ENCODE data around the gene SPC25. TPM values are rescaled to one million over a fixed set of nuclear protein-coding genes. Genes with fewer than 3 reads are reported as not detected.

SPC25 gene
- total and polyA plus RNA-seq, 9 of the 15 experiments (the other 6 are each of a cell fraction or from before 2014, with no cell fraction given), result 44.8 to 100 (median 75.0) TPM

DNA sequence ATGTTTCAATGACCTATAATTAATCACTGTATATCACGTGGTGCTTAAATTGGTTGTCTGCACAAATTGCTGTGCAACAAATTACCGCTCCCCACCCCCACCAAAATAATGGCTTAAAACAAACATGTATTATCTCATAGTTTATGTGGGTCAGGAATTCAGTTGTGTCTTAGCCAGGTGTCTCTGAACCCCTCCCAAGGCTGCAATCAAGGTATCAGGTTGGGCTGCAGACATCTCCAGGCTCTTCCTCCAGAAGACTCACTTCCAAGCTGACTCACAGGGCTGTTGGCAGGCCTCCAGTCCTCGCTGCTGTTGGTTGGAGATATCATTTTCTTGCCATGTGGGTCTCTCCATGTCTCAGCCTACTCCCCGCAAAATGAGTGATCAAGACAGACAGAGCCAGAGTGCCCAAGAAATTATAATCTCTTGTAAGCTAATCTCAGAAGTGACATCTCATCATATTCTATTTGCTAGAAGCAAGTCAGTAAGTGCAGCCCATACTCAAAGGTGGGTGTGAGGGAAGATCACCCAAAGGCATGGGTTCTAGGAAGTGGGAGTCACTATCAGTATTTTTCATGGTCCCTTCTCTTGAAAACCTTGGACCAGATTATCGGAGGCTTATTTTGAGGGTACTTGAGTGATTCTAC lies 38.4 kb downstream of the SPC25 start (continued):
- TF ChIP-seq SAFB2 (IDR thresholded peaks at IDR 0.05; ENCODE audit: borderline replicate concordance, low read depth, low read length, severe bottlenecking) (no peak), KLF16 (IDR thresholded peaks at IDR 0.05) (peak; percentile 91), GATA2 (CRISPR knock-in tag; IDR thresholded peaks at IDR 0.05) (peak; percentile 92), EHMT2 (IDR thresholded peaks at IDR 0.05) (peak; percentile 88), L3MBTL2 (IDR thresholded peaks at IDR 0.05) (peak; percentile 90), RAD21 (CRISPR knock-in tag; conservative IDR thresholded peaks at IDR 0.05 in 1 of 2, IDR thresholded peaks at IDR 0.05 in 1 of 2) (peak in 1 of 2 experiments; percentile 39; a peak in 2 of 4 replicates), ZNF354B (CRISPR knock-in tag; IDR thresholded peaks at IDR 0.05) (0 out of 2 replicates have a peak, but pooled peaks have one; percentile 32), CHD2 (IDR thresholded peaks at IDR 0.05; ENCODE audit: low read depth, low read length) (0 out of 2 replicates have a peak, but pooled peaks have one; percentile 17), TRIM24 (IDR thresholded peaks at IDR 0.05) (peak; percentile 89 to 95)
- TF ChIP-seq, protein P1, sequence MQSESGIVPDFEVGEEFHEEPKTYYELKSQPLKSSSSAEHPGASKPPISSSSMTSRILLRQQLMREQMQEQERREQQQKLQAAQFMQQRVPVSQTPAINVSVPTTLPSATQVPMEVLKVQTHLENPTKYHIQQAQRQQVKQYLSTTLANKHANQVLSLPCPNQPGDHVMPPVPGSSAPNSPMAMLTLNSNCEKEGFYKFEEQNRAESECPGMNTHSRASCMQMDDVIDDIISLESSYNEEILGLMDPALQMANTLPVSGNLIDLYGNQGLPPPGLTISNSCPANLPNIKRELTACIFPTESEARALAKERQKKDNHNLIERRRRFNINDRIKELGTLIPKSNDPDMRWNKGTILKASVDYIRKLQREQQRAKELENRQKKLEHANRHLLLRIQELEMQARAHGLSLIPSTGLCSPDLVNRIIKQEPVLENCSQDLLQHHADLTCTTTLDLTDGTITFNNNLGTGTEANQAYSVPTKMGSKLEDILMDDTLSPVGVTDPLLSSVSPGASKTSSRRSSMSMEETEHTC (IDR thresholded peaks at IDR 0.05), result 0 out of 2 replicates have a peak, but pooled peaks have one; percentile 40
- TF ChIP-seq, protein P2, sequence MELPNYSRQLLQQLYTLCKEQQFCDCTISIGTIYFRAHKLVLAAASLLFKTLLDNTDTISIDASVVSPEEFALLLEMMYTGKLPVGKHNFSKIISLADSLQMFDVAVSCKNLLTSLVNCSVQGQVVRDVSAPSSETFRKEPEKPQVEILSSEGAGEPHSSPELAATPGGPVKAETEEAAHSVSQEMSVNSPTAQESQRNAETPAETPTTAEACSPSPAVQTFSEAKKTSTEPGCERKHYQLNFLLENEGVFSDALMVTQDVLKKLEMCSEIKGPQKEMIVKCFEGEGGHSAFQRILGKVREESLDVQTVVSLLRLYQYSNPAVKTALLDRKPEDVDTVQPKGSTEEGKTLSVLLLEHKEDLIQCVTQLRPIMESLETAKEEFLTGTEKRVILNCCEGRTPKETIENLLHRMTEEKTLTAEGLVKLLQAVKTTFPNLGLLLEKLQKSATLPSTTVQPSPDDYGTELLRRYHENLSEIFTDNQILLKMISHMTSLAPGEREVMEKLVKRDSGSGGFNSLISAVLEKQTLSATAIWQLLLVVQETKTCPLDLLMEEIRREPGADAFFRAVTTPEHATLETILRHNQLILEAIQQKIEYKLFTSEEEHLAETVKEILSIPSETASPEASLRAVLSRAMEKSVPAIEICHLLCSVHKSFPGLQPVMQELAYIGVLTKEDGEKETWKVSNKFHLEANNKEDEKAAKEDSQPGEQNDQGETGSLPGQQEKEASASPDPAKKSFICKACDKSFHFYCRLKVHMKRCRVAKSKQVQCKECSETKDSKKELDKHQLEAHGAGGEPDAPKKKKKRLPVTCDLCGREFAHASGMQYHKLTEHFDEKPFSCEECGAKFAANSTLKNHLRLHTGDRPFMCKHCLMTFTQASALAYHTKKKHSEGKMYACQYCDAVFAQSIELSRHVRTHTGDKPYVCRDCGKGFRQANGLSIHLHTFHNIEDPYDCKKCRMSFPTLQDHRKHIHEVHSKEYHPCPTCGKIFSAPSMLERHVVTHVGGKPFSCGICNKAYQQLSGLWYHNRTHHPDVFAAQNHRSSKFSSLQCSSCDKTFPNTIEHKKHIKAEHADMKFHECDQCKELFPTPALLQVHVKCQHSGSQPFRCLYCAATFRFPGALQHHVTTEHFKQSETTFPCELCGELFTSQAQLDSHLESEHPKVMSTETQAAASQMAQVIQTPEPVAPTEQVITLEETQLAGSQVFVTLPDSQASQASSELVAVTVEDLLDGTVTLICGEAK (IDR thresholded peaks at IDR 0.05), result no peak
- TF ChIP-seq, protein P2 (CRISPR knock-in tag; IDR thresholded peaks at IDR 0.05), result no peak
- TF ChIP-seq, protein P3, sequence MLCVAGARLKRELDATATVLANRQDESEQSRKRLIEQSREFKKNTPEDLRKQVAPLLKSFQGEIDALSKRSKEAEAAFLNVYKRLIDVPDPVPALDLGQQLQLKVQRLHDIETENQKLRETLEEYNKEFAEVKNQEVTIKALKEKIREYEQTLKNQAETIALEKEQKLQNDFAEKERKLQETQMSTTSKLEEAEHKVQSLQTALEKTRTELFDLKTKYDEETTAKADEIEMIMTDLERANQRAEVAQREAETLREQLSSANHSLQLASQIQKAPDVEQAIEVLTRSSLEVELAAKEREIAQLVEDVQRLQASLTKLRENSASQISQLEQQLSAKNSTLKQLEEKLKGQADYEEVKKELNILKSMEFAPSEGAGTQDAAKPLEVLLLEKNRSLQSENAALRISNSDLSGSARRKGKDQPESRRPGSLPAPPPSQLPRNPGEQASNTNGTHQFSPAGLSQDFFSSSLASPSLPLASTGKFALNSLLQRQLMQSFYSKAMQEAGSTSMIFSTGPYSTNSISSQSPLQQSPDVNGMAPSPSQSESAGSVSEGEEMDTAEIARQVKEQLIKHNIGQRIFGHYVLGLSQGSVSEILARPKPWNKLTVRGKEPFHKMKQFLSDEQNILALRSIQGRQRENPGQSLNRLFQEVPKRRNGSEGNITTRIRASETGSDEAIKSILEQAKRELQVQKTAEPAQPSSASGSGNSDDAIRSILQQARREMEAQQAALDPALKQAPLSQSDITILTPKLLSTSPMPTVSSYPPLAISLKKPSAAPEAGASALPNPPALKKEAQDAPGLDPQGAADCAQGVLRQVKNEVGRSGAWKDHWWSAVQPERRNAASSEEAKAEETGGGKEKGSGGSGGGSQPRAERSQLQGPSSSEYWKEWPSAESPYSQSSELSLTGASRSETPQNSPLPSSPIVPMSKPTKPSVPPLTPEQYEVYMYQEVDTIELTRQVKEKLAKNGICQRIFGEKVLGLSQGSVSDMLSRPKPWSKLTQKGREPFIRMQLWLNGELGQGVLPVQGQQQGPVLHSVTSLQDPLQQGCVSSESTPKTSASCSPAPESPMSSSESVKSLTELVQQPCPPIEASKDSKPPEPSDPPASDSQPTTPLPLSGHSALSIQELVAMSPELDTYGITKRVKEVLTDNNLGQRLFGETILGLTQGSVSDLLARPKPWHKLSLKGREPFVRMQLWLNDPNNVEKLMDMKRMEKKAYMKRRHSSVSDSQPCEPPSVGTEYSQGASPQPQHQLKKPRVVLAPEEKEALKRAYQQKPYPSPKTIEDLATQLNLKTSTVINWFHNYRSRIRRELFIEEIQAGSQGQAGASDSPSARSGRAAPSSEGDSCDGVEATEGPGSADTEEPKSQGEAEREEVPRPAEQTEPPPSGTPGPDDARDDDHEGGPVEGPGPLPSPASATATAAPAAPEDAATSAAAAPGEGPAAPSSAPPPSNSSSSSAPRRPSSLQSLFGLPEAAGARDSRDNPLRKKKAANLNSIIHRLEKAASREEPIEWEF (CRISPR knock-in tag; IDR thresholded peaks at IDR 0.05), result no peak

All from K562 (cell line).